ENCODE measurements around the gene SIT1. TPM values are rescaled to one million over a fixed set of nuclear protein-coding genes. Genes with fewer than 3 reads are reported as not detected.

The SIT1 gene
- polyA plus RNA-seq, 1 donor (not counting 4 experiments of a cell fraction or from before 2014, with no cell fraction given) = not detected

- Histone ChIP-seq H4K20me1 (ENCODE audit: control insufficient read depth, extremely low read depth, insufficient read depth, low read length) (no peaks in the 10 kb centered on the region), H2AFZ (ENCODE audit: control insufficient read depth, low read length) (peak overlapping the region; percentile 14), H3K4me3 (ENCODE audit: control insufficient read depth in 2 of 3, extremely low read depth in 1 of 3, insufficient read depth in 2 of 3, low read depth in 1 of 3, low read length in 3 of 3) (no peak overlapping the region), H3K9me1 (ENCODE audit: control insufficient read depth, extremely low read depth, insufficient read depth, low read length) (no peaks in the 10 kb centered on the region), H3K27ac (ENCODE audit: control insufficient read depth, insufficient read depth, low read length) (no peak overlapping the region), H3K27me3 (ENCODE audit: control insufficient read depth, extremely low read depth, insufficient read depth, low read length) (no peaks in the 10 kb centered on the region), H3K9me3 (ENCODE audit: control insufficient read depth, low read depth, low read length) (no peaks in the 10 kb centered on the region), H3K79me2 (ENCODE audit: control insufficient read depth, insufficient read depth, low read length) (no peaks in the 10 kb centered on the region), H3K4me1 (ENCODE audit: control insufficient read depth, extremely low read depth, insufficient read depth, low read length) (peaks cover 22% of the 10 kb centered on the region), H3K4me2 (ENCODE audit: control insufficient read depth, extremely low read depth, insufficient read depth, low read depth, low read length) (peak overlapping the region; percentile 31), H3K36me3 (ENCODE audit: control insufficient read depth in 2 of 2, extremely low read depth in 1 of 2, insufficient read depth in 2 of 2, low read length in 2 of 2) (no peaks in the 10 kb centered on the region), H3K9ac (ENCODE audit: control insufficient read depth, extremely low read depth, insufficient read depth, low read length) (no peak overlapping the region)
- dilution Hi-C loops (cut with MboI; ENCODE audit: extremely low pct_ligation_motif_present, low sequenced_read_pairs) = no loop called here
- FAIRE-seq (no peak), DNase-seq (ENCODE audit: low read depth, low spot score) (no peak)
- TF ChIP-seq EZH2 (IDR thresholded peaks at IDR 0.05; ENCODE audit: low read length) = no peak
- no peak for TF ChIP-seq CTCF (optimal IDR thresholded peaks at IDR 0.05 in 1 of 3, IDR thresholded peaks at IDR 0.05 in 1 of 3, conservative IDR thresholded peaks at IDR 0.05 in 1 of 3; ENCODE audit: extremely low read depth in 1 of 3, insufficient read depth in 2 of 3, low read length in 3 of 3)
Measured at GRCh38 chr9:35669331-35670145, 18.8 kb upstream of the SIT1 start.

GRCh38 chr9:35667939-35668338 is 17.2 kb upstream of the SIT1 start:
- peaks cover 17% of the 10 kb centered on the region for H3K4me1 ChIP-seq (ENCODE audit: control insufficient read depth, extremely low read depth, insufficient read depth, low read length)
- H3K27ac ChIP-seq (ENCODE audit: control insufficient read depth, insufficient read depth, low read length) = no peak overlapping the region

More at GRCh38 chr9:35667939-35668338, 17.2 kb upstream of the SIT1 start:
- H2AFZ ChIP-seq (ENCODE audit: control insufficient read depth, low read length) = no peak overlapping the region
- no peaks in the 10 kb centered on the region for H3K9me1 ChIP-seq (ENCODE audit: control insufficient read depth, extremely low read depth, insufficient read depth, low read length)
- dilution Hi-C loops (cut with MboI; ENCODE audit: extremely low pct_ligation_motif_present, low sequenced_read_pairs) = no loop called here
- no peaks in the 10 kb centered on the region for H3K9me3 ChIP-seq (ENCODE audit: control insufficient read depth, low read depth, low read length)
- DNase-seq (ENCODE audit: low read depth, low spot score) (no peak), FAIRE-seq (no peak)
- no peak for TF ChIP-seq CTCF (optimal IDR thresholded peaks at IDR 0.05 in 1 of 3, IDR thresholded peaks at IDR 0.05 in 1 of 3, conservative IDR thresholded peaks at IDR 0.05 in 1 of 3; ENCODE audit: extremely low read depth in 1 of 3, insufficient read depth in 2 of 3, low read length in 3 of 3)
- no peak for TF ChIP-seq EZH2 (IDR thresholded peaks at IDR 0.05; ENCODE audit: low read length)
- H3K9ac ChIP-seq (ENCODE audit: control insufficient read depth, extremely low read depth, insufficient read depth, low read length) = no peak overlapping the region
- no peak overlapping the region for H3K4me3 ChIP-seq (ENCODE audit: control insufficient read depth in 2 of 3, extremely low read depth in 1 of 3, insufficient read depth in 2 of 3, low read depth in 1 of 3, low read length in 3 of 3)
- no peaks in the 10 kb centered on the region for H3K27me3 ChIP-seq (ENCODE audit: control insufficient read depth, extremely low read depth, insufficient read depth, low read length)
- no peak overlapping the region for H3K4me2 ChIP-seq (ENCODE audit: control insufficient read depth, extremely low read depth, insufficient read depth, low read depth, low read length)
- no peaks in the 10 kb centered on the region for H4K20me1 ChIP-seq (ENCODE audit: control insufficient read depth, extremely low read depth, insufficient read depth, low read length)
- peaks cover 0 to 3% of the 10 kb centered on the region in 2 experiments for H3K36me3 ChIP-seq (ENCODE audit: control insufficient read depth in 2 of 2, extremely low read depth in 1 of 2, insufficient read depth in 2 of 2, low read length in 2 of 2)
- no peaks in the 10 kb centered on the region for H3K79me2 ChIP-seq (ENCODE audit: control insufficient read depth, insufficient read depth, low read length)
